ENCODE results near the gene PRF1. TPM values are rescaled to one million over a fixed set of nuclear protein-coding genes. Genes with fewer than 3 reads are reported as not detected.

The PRF1 gene
- total RNA-seq, 4 donors from 2014 or later = 0.26 to 7.3 (median 6.5) TPM

DNA sequence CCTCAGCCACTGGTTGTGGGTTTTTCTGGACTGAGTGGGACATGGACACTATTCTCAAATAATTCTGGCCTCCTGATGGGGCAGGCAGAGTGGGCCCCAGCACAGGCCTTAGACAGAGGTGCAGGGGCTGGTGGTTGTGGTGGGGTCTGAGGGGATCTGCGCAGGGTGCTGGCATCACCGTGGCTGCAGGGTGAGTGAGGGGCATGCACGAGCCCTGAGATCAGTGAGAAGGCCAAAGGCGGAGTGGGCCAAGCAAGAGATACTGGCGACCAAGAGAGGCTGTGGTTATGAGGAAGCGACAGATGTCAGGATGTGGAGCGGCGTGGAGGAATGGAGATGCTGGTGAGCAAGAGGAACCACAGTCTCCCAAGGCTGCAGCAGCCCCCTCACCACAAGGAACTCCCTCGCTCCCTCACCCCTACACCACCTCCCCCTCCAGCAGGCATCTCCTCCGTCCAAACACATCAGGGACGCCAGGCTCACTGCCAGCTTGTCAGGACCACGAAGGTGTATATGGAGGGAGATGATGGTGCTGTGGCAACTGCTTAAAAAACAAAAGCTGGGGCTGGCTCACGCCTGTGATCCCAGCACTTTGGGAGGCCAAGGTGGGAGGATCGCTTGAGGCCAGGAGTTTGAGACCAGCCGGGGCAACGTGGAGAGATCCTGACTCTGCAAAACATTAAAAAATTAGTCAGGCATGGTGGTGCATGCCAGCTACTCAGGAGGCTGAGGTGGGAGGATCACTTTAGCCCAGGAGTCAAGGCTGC, 9.6 kb downstream of the PRF1 start:
- no peak overlapping the region for H3K4me3 ChIP-seq
- intact Hi-C loops (cut with DNase I) = no loop called here
- no peaks in the 10 kb centered on the region for H3K27me3 ChIP-seq
- peaks cover 0 to 25% (median 3%) of the 10 kb centered on the region in 3 donors for H3K4me1 ChIP-seq
- 67 to 82% methylated on average over 11 to 15 of the region's 16 CpGs for WGBS, 2 donors
- TF ChIP-seq POLR2A (IDR thresholded peaks at IDR 0.05) = no peak
- TF ChIP-seq, protein P1, sequence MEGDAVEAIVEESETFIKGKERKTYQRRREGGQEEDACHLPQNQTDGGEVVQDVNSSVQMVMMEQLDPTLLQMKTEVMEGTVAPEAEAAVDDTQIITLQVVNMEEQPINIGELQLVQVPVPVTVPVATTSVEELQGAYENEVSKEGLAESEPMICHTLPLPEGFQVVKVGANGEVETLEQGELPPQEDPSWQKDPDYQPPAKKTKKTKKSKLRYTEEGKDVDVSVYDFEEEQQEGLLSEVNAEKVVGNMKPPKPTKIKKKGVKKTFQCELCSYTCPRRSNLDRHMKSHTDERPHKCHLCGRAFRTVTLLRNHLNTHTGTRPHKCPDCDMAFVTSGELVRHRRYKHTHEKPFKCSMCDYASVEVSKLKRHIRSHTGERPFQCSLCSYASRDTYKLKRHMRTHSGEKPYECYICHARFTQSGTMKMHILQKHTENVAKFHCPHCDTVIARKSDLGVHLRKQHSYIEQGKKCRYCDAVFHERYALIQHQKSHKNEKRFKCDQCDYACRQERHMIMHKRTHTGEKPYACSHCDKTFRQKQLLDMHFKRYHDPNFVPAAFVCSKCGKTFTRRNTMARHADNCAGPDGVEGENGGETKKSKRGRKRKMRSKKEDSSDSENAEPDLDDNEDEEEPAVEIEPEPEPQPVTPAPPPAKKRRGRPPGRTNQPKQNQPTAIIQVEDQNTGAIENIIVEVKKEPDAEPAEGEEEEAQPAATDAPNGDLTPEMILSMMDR (IDR thresholded peaks at IDR 0.05) = no peak
- H3K9me3 ChIP-seq = no peaks in the 10 kb centered on the region
- H3K27ac ChIP-seq = no peak overlapping the region
- no peak for DNase-seq
- H3K36me3 ChIP-seq = no peaks in the 10 kb centered on the region

DNA sequence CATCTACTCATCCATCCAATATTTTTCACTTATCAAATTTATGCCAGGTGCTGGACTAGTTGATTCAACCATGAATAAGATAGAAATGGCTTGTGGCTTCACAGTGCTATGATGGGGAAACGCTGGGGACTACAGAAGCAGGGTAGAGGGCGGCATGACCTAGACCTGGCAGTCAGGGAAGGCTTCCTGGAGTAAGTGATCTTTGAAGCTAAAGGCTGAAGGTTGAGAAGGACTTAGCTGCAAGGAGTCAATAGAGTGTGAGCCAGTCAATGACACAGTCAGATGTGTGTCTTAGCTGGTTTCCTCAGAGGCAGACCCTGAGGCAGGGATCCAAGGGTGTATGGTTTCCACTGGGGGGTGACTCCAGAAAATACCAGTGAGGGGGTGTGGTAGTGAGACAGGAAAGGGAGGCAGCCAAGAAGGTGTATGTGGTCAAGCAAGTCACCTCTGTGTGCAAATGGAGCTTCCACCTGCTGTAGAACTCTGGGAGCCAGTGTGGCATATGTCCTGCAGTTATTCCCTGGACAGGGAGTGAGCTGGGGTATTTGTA, 10.3 kb downstream of the PRF1 start:
- Histone ChIP-seq H3K27ac (no peak overlapping the region), H3K9me3 (no peaks in the 10 kb centered on the region), H3K27me3 (no peaks in the 10 kb centered on the region), H3K4me3 (no peak overlapping the region), H3K36me3 (no peaks in the 10 kb centered on the region), H3K4me1 (peaks cover 0 to 22% (median 3%) of the 10 kb centered on the region in 3 donors)
- WGBS, 2 donors = 70 to 74% methylated on average over 2 of the region's 2 CpGs
- no peak for TF ChIP-seq POLR2A (IDR thresholded peaks at IDR 0.05)
- TF ChIP-seq, protein P1 (IDR thresholded peaks at IDR 0.05) = no peak
- intact Hi-C loops (cut with DNase I) = no loop called here
- no peak for DNase-seq

DNA sequence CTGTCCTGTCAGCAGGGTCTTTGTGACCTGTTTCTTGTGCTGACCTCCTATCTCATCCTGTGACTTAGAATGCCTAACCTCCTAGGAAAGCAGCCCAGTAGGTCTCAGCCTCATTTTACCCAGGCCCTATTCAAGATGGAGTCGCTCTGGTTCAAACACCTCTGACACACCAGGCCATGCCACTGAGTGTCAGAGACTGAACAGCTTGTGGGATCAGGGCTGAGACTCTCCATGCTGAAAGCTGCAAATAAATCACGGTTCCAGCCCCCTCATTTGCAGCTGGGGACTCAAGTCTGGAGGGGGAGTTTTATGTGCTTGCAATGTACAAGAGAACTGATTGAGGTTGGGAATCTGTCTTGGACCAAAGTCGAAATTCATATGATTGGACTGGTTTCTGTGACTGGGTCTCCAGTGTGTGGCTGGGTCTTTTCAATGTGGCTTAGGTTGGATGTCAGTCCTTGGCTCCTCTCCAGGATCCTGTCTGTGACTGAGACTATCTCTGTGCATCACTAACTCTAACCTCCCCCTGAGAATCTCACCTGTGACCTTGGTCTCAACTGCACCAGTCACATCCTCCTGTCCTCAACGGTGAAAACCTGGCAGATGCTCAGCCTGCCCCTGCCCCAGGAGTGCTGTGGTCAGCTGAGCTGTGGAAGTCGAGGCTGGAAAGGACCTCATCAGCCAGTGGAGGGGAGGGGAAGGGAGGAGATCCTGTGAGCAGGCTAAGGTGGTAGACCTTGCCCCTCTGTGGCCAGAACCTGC, 11.7 kb downstream of the PRF1 start:
- H3K4me3 ChIP-seq = no peak overlapping the region
- no peaks in the 10 kb centered on the region for H3K27me3 ChIP-seq
- H3K9me3 ChIP-seq = no peaks in the 10 kb centered on the region
- TF ChIP-seq, protein P1 (IDR thresholded peaks at IDR 0.05) = no peak
- no peak for TF ChIP-seq POLR2A (IDR thresholded peaks at IDR 0.05)
- WGBS, 2 donors = 67 to 80% methylated on average over 2 to 4 of the region's 5 CpGs
- DNase-seq = no peak
- H3K27ac ChIP-seq = no peak overlapping the region
- H3K36me3 ChIP-seq = no peaks in the 10 kb centered on the region
- intact Hi-C loops (cut with DNase I) = no loop called here
- peaks cover 0 to 13% (median 3%) of the 10 kb centered on the region in 3 donors for H3K4me1 ChIP-seq

DNA sequence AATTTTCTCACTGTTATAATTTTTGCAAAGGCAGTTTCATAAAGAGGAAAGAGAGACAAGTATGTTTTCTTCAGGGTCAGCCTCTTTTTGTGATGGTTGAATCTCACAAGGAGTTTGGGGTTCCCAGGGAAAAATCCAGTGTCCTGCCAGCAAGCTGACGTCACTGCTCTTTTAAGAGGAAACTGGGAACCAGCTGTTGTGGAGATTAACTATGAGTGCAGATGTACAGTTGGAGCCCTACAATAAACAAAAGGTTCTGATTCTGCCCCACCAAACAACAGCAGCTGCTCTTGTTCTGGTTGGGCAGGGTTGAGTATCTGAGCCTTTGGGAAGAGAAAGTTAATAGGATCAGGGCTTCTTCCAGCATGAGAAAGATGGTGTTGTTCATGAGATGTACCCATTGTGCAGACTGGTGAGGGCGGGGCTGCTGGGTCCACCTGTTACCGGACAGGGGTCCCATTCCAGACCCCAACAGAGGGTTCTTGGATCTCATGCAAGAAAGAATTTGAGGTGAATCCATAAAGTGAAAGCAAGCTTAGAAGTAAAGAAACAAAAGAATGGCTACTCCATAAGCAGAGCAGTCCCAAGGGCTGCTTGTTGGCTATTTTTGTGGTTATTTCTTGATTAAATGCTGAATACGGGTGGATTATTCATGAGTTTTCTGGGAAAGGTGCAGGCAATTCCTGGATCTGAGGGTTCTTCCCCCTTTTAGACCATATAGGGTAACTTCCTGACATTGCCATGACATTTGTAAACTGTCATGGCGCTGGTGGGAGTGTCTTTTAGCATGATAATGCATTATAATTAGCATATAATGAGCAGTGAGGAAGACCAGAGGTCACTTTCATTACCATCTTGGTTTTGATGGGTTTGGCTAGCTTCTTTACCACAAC, 12.5 kb downstream of the PRF1 start:
- intact Hi-C loops (cut with DNase I) = no loop called here
- 69 to 73% methylated on average over 5 of the region's 5 CpGs for WGBS, 2 donors
- Histone ChIP-seq H3K27me3 (no peaks in the 10 kb centered on the region), H3K4me3 (no peak overlapping the region), H3K36me3 (no peaks in the 10 kb centered on the region), H3K27ac (peak overlapping the region in 1 of 4 donors; percentile 2), H3K4me1 (peaks cover 0 to 19% (median 3%) of the 10 kb centered on the region in 3 donors), H3K9me3 (no peaks in the 10 kb centered on the region)
- no peak for TF ChIP-seq POLR2A (IDR thresholded peaks at IDR 0.05)
- TF ChIP-seq, protein P1 (IDR thresholded peaks at IDR 0.05) = no peak
- no peak for DNase-seq

Data from esophagus squamous epithelium (tissue), 5 donors.